Peyer's patch (tissue), 4 donors: ENCODE results near the gene SWT1.

Experiments used
- POLR2A ChIP-seq, 2 donors: fragments of 450-650 bp; IDR thresholded peaks; one replicate each; pipeline ENCODE4 v1.5.1; 2017; ENCODE audit warnings: antibody characterized with exemption in 2 of 2, mild to moderate bottlenecking in 2 of 2, moderate library complexity in 2 of 2
- TF ChIP-seq, protein P1 (sequence below), 6 experiments: fragments of 450-650 bp in 4 of 6; fragments of 200-600 bp in 2 of 6; sonication (generic) in 1 of 6; IDR thresholded peaks; one replicate each; pipeline ENCODE4 v1.5.1; 2017 to 2019; ENCODE audit warnings: antibody characterized with exemption in 6 of 6, mild to moderate bottlenecking in 3 of 6, moderate library complexity in 1 of 6

GRCh38 chr1:185295091-185295490 lies 138.1 kb downstream of the SWT1 start:
- no peak for TF ChIP-seq POLR2A (IDR thresholded peaks at IDR 0.05)
- TF ChIP-seq, protein P1, sequence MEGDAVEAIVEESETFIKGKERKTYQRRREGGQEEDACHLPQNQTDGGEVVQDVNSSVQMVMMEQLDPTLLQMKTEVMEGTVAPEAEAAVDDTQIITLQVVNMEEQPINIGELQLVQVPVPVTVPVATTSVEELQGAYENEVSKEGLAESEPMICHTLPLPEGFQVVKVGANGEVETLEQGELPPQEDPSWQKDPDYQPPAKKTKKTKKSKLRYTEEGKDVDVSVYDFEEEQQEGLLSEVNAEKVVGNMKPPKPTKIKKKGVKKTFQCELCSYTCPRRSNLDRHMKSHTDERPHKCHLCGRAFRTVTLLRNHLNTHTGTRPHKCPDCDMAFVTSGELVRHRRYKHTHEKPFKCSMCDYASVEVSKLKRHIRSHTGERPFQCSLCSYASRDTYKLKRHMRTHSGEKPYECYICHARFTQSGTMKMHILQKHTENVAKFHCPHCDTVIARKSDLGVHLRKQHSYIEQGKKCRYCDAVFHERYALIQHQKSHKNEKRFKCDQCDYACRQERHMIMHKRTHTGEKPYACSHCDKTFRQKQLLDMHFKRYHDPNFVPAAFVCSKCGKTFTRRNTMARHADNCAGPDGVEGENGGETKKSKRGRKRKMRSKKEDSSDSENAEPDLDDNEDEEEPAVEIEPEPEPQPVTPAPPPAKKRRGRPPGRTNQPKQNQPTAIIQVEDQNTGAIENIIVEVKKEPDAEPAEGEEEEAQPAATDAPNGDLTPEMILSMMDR (IDR thresholded peaks at IDR 0.05), result no peak
